SK-N-SH treated with all-trans-retinoic acid at 6 μM for 48 hours (cell line): ENCODE measurements around the gene PIERCE2.

ENCODE experiments used
- ATAC-seq: fragments of 200-7000 bp; cut with Tn5 transposase; 3 replicates; pipeline ENCODE4 v1.9.1; 2020; ENCODE audit warnings: mild to moderate bottlenecking, moderate library complexity
- ARNTL ChIP-seq: fragments of 450-650 bp; formaldehyde crosslinking; IDR thresholded peaks from 2 replicates; pipeline ENCODE4 v1.5.0; 2020; ENCODE audit warnings: low read depth, mild to moderate bottlenecking, moderate library complexity, borderline replicate concordance
- BACH2 ChIP-seq: fragments of 250-450 bp; sonication (Bioruptor Pico); IDR thresholded peaks from 2 replicates; pipeline ENCODE4 v1.9.0; 2021; ENCODE audit warnings: mild to moderate bottlenecking, borderline replicate concordance
- CSDC2 ChIP-seq: fragments of 250-450 bp; sonication (Bioruptor Pico); IDR thresholded peaks from 2 replicates; pipeline ENCODE4 v1.5.0; 2020; ENCODE audit warnings: mild to moderate bottlenecking, moderate library complexity
- ESRRG ChIP-seq: fragments of 250-450 bp; sonication (Bioruptor Pico); IDR thresholded peaks from 2 replicates; pipeline ENCODE4 v1.6.1; 2021; ENCODE audit warnings: mild to moderate bottlenecking
- GLIS3 ChIP-seq: fragments of 250-450 bp; sonication (Bioruptor Pico); IDR thresholded peaks from 2 replicates; pipeline ENCODE4 v1.5.0; 2020; ENCODE audit warnings: mild to moderate bottlenecking, moderate library complexity
- ISL1 ChIP-seq: fragments of 250-450 bp; sonication (Bioruptor Pico); IDR thresholded peaks from 2 replicates; pipeline ENCODE4 v2.1.2; 2022; ENCODE audit warnings: mild to moderate bottlenecking, moderate library complexity
- OSR1 ChIP-seq: fragments of 250-450 bp; sonication (Bioruptor Pico); IDR thresholded peaks from 2 replicates; pipeline ENCODE4 v1.8.0; 2022; ENCODE audit warnings: moderate library complexity, mild to moderate bottlenecking, inconsistent platforms
- PPARA ChIP-seq: fragments of 250-450 bp; sonication (Bioruptor Pico); IDR thresholded peaks from 2 replicates; pipeline ENCODE4 v1.5.0; 2020; ENCODE audit warnings: mild to moderate bottlenecking, borderline replicate concordance
- RARB ChIP-seq: fragments of 250-450 bp; sonication (Bioruptor Pico); IDR thresholded peaks from 2 replicates; pipeline ENCODE4 v1.8.0; 2021; ENCODE audit warnings: mild to moderate bottlenecking, moderate library complexity
- SNAI2 ChIP-seq: fragments of 250-450 bp; sonication (Bioruptor Pico); IDR thresholded peaks from 2 replicates; pipeline ENCODE4 v1.5.0; 2020; ENCODE audit warnings: mild to moderate bottlenecking, moderate library complexity
- TCF4 ChIP-seq: fragments of 250-450 bp; sonication (Bioruptor Pico); IDR thresholded peaks from 2 replicates; pipeline ENCODE4 v1.8.0; 2021; ENCODE audit warnings: mild to moderate bottlenecking, moderate library complexity, borderline replicate concordance
- TOX ChIP-seq: fragments of 250-450 bp; sonication (Bioruptor Pico); IDR thresholded peaks from 2 replicates; pipeline ENCODE4 v1.8.0; 2021; ENCODE audit warnings: mild to moderate bottlenecking, moderate library complexity, borderline replicate concordance
- ZFP30 ChIP-seq: fragments of 450-650 bp; formaldehyde crosslinking; IDR thresholded peaks from 2 replicates; pipeline ENCODE4 v1.5.0; 2022; ENCODE audit warnings: mild to moderate bottlenecking, moderate library complexity
- ZNF565 ChIP-seq: fragments of 450-650 bp; formaldehyde crosslinking; conservative IDR thresholded peaks from 2 replicates; pipeline ENCODE4 v1.5.0; 2020; ENCODE audit warnings: low read depth, mild to moderate bottlenecking, moderate library complexity
- TF ChIP-seq, protein P1 (sequence below): fragments of 250-450 bp; sonication (Bioruptor Pico); IDR thresholded peaks from 2 replicates; pipeline ENCODE4 v1.5.1; 2020; ENCODE audit warnings: low read depth, mild to moderate bottlenecking, moderate library complexity
- TF ChIP-seq, protein P2 (sequence below): fragments of 250-450 bp; sonication (Bioruptor Pico); IDR thresholded peaks from 2 replicates; pipeline ENCODE4 v1.5.0; 2020; ENCODE audit warnings: mild to moderate bottlenecking, moderate library complexity
- TF ChIP-seq, protein P3 (sequence below): fragments of 250-450 bp; sonication (Bioruptor Pico); IDR thresholded peaks from 2 replicates; pipeline ENCODE4 v1.8.0; 2021; ENCODE audit warnings: low read depth, mild to moderate bottlenecking, moderate library complexity, borderline replicate concordance
- TF ChIP-seq, protein P4 (sequence below): fragments of 250-450 bp; sonication (Bioruptor Pico); IDR thresholded peaks from 2 replicates; pipeline ENCODE4 v1.5.1; 2021; ENCODE audit warnings: mild to moderate bottlenecking, moderate library complexity

The PIERCE2 gene

DNA sequence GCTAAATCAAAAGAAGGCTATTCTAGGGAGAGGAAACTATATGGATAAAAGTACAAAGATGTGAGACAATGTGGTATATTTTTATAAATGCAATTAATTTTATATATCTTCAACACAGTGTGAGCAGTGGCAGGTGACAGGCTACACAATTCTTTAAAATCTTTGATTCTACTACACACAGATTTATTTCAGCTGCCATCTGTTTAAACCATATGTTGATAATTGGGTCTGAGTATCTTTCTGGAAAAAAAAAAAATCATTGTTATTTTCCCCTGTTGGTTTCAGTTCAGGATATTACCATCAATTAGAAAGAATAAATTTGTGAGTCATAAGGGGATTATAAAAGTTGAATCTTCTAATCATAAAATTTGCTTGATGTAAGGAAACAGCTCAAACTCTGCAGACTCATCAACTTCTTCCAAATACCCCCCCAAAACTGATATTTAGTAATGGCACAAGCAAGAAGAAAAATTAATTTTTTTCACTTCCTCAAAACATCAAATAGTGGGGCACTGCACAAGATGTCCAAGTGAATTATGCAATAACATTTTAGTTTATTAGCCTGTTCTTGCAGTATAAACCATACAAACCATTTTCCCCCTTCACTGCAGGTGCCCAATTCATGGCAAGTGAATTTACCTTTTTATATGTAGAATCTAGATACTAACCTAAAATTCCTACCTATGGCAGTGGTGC is 12.0 kb downstream of the PIERCE2 start:
- ATAC-seq, result no peak
- TF ChIP-seq ISL1 (CRISPR knock-in tag) (no peak), GLIS3 (CRISPR knock-in tag) (no peak), ESRRG (no peak), RARB (CRISPR knock-in tag) (no peak)
- TF ChIP-seq, protein P1, sequence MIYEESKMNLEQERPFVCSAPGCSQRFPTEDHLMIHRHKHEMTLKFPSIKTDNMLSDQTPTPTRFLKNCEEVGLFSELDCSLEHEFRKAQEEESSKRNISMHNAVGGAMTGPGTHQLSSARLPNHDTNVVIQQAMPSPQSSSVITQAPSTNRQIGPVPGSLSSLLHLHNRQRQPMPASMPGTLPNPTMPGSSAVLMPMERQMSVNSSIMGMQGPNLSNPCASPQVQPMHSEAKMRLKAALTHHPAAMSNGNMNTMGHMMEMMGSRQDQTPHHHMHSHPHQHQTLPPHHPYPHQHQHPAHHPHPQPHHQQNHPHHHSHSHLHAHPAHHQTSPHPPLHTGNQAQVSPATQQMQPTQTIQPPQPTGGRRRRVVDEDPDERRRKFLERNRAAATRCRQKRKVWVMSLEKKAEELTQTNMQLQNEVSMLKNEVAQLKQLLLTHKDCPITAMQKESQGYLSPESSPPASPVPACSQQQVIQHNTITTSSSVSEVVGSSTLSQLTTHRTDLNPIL (CRISPR knock-in tag), result no peak
- TF ChIP-seq, protein P2, sequence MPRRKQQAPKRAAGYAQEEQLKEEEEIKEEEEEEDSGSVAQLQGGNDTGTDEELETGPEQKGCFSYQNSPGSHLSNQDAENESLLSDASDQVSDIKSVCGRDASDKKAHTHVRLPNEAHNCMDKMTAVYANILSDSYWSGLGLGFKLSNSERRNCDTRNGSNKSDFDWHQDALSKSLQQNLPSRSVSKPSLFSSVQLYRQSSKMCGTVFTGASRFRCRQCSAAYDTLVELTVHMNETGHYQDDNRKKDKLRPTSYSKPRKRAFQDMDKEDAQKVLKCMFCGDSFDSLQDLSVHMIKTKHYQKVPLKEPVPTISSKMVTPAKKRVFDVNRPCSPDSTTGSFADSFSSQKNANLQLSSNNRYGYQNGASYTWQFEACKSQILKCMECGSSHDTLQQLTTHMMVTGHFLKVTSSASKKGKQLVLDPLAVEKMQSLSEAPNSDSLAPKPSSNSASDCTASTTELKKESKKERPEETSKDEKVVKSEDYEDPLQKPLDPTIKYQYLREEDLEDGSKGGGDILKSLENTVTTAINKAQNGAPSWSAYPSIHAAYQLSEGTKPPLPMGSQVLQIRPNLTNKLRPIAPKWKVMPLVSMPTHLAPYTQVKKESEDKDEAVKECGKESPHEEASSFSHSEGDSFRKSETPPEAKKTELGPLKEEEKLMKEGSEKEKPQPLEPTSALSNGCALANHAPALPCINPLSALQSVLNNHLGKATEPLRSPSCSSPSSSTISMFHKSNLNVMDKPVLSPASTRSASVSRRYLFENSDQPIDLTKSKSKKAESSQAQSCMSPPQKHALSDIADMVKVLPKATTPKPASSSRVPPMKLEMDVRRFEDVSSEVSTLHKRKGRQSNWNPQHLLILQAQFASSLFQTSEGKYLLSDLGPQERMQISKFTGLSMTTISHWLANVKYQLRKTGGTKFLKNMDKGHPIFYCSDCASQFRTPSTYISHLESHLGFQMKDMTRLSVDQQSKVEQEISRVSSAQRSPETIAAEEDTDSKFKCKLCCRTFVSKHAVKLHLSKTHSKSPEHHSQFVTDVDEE (CRISPR knock-in tag), result no peak
- TF ChIP-seq, all 23 proteins: peak for 0

DNA sequence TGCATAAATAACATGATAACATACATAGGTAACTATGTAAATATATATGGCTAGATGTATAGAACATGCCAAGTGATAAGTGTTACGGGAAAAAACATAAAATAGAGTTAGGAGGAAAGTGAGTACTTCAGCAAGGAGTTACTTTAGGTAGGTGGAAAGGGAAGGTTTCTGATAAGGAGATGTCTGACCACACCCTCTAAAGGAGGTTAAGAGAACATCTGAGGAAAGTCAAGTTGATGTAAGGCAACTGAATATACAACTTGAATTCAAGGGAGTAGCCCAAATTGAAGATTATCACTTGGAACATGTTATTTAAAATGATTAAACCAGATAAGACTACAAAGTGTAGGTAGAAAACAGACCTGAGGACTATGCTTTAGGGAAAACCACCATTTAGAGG is 13.8 kb downstream of the PIERCE2 start:
- no peak for TF ChIP-seq TOX
- no peak for TF ChIP-seq BACH2
- no peak for TF ChIP-seq CSDC2 (CRISPR knock-in tag)
- TF ChIP-seq ARNTL (CRISPR knock-in tag), result no peak
- TF ChIP-seq, protein P1 (CRISPR knock-in tag), result no peak
- TF ChIP-seq, protein P3, sequence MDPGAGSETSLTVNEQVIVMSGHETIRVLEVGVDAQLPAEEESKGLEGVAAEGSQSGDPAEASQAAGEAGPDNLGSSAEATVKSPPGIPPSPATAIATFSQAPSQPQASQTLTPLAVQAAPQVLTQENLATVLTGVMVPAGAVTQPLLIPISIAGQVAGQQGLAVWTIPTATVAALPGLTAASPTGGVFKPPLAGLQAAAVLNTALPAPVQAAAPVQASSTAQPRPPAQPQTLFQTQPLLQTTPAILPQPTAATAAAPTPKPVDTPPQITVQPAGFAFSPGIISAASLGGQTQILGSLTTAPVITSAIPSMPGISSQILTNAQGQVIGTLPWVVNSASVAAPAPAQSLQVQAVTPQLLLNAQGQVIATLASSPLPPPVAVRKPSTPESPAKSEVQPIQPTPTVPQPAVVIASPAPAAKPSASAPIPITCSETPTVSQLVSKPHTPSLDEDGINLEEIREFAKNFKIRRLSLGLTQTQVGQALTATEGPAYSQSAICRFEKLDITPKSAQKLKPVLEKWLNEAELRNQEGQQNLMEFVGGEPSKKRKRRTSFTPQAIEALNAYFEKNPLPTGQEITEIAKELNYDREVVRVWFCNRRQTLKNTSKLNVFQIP (CRISPR knock-in tag), result no peak
- TF ChIP-seq, protein P4, sequence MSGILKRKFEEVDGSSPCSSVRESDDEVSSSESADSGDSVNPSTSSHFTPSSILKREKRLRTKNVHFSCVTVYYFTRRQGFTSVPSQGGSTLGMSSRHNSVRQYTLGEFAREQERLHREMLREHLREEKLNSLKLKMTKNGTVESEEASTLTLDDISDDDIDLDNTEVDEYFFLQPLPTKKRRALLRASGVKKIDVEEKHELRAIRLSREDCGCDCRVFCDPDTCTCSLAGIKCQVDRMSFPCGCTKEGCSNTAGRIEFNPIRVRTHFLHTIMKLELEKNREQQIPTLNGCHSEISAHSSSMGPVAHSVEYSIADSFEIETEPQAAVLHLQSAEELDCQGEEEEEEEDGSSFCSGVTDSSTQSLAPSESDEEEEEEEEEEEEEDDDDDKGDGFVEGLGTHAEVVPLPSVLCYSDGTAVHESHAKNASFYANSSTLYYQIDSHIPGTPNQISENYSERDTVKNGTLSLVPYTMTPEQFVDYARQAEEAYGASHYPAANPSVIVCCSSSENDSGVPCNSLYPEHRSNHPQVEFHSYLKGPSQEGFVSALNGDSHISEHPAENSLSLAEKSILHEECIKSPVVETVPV (CRISPR knock-in tag), result no peak
- TF ChIP-seq OSR1, result no peak
- TF ChIP-seq ZFP30 (CRISPR knock-in tag), result no peak
- TF ChIP-seq GLIS3 (CRISPR knock-in tag), result no peak
- TF ChIP-seq TCF4 (CRISPR knock-in tag), result no peak
- no peak for TF ChIP-seq ZNF565 (CRISPR knock-in tag)
- TF ChIP-seq SNAI2 (CRISPR knock-in tag), result no peak
- no peak for TF ChIP-seq ESRRG
- no peak for TF ChIP-seq RARB (CRISPR knock-in tag)
- no peak for TF ChIP-seq PPARA (CRISPR knock-in tag)
- TF ChIP-seq, protein P2 (CRISPR knock-in tag), result no peak
- ATAC-seq, result no peak
